Measurements from ENCODE around the gene CDC42EP3.

The CDC42EP3 gene

GRCh38 chr2:37637190-37637860, 34.1 kb downstream of the CDC42EP3 start:
- no peak for DNase-seq (ENCODE audit: low read depth, low spot score)

GRCh38 chr2:37636381-37637066, 34.9 kb downstream of the CDC42EP3 start:
- no peak for DNase-seq (ENCODE audit: low read depth, low spot score)

- DNase-seq (ENCODE audit: low read depth, low spot score) = peak; percentile 57
These were observed 35.7 kb downstream of the CDC42EP3 start for GRCh38 chr2:37635504-37636380.

GRCh38 chr2:37634914-37635503, 36.4 kb downstream of the CDC42EP3 start:
- DNase-seq (ENCODE audit: low read depth, low spot score) = no peak

DNA sequence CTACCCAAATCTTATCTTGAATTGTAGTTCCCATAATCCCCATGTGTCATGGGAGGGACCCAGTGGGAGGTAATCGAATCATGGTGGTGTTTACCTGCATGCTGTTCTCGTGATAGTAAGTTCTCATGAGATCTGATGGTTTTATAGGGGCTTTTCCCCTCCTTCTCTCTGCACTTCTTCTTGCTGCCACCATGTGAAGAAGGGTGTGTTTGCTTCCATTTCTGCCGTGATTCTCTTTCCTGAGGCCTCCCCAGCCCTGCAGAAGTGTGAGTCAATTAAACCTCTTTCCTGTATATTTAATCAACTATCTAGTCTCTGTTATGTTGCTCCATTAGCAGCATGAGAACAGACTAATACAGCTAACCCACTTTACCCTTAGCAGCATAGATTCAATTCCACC, 37.6 kb downstream of the CDC42EP3 start:
- DNase-seq (ENCODE audit: low read depth, low spot score) = no peak

DNA sequence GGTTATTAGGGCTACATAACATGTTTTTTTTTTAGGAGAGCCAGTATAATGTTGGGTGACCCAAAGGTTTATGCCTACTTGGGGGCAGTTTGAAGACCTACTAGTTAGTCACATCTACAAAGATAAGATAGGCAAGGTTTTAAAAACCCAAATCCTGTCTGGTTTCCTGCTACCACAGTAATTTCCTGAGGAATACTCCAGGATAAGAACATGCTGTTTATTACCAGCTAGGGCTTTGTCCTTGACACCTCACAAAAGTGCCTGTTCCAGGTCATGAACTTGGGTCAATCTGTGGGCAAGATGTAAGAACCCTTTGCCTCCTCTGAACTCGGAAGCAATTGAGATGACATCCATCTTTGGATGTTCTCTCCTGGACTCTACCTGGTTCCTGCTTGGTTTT, 38.2 kb downstream of the CDC42EP3 start:
- no peak for DNase-seq (ENCODE audit: low read depth, low spot score)

DNA sequence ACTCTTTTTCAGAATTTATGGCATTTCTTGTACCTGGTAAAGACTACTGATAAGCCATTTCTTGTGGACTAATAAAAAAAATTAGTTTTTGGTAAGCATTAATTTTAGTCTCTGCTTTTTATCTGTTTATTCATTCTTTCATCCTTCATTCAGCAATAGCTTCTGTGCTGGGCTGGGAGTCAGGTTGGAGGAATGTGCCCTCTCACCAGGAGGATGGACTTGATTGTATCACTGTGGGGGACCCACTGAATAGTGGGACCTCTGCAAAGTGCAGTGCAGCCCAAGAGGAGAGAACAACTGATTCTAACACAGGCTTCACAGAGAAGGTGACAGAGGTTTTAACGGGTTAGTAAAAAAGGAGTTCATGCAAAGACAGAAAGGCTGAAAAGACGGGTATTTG, 39.1 kb downstream of the CDC42EP3 start:
- DNase-seq (ENCODE audit: low read depth, low spot score) = no peak

DNA sequence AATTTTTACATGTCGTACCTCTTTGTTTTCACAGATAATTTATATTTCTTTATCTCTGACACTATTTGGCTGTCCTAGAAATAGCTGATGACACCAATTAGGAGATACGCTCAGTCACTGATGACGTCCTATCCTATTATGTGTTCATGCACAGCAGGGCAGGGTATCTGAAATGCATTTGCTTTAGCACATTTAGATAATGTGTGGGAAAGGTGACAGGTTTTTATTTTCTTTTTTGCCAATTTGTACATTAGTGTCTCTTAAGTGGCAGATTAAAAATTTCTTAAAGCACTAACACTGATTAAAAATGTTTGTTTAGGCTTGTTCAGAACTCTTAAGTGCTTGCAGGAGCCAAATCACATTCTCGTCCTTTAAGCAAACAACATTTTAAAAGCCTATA, 39.7 kb downstream of the CDC42EP3 start:
- DNase-seq (ENCODE audit: low read depth, low spot score) = no peak

- no peak for DNase-seq (ENCODE audit: low read depth, low spot score)
These were observed 40.1 kb downstream of the CDC42EP3 start for GRCh38 chr2:37631292-37631691.

DNA sequence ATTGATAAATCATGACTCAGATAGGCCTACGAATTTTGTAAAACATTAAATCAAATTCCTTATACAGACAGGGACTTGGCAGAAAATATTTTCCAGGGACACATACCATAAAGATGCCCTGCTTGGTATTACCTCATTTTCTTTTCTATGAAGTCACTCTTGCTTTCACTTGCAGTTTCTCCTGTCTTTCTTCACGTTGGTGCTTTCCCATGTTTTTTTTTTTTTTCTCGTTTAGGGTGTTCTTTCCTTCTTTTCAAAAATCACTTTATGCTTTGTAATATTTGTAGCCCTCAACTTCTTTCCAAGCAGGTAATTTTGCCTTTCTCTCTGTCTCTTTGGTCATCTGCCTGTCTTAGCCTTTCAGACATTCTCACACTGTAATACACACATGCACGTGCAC, 40.7 kb downstream of the CDC42EP3 start:
- DNase-seq (ENCODE audit: low read depth, low spot score) = no peak

- no peak for DNase-seq (ENCODE audit: low read depth, low spot score)
These were observed 41.1 kb downstream of the CDC42EP3 start for GRCh38 chr2:37630301-37630700.

DNA sequence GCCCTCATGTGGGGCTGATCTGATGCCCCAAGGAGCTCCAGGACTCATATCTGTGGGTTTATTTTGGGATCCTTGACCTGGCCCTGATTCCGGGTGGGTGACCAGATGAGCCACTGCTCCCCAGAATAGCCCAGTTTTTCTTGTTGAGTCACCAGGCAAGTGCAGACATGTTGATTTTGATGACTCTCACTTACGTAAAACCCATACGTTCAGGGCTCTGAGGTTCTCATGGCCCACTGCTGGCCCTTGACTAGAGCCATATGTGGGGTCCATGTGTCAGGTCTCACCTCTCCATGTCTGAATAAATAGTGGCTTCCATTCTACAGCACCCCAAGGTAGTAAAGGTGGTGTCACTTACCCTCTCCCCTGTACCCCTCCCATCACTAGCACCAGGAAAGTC, 41.9 kb downstream of the CDC42EP3 start:
- DNase-seq (ENCODE audit: low read depth, low spot score) = no peak

GRCh38 chr2:37627710-37628109, 43.7 kb downstream of the CDC42EP3 start:
- no peak for DNase-seq (ENCODE audit: low read depth, low spot score)

DNA sequence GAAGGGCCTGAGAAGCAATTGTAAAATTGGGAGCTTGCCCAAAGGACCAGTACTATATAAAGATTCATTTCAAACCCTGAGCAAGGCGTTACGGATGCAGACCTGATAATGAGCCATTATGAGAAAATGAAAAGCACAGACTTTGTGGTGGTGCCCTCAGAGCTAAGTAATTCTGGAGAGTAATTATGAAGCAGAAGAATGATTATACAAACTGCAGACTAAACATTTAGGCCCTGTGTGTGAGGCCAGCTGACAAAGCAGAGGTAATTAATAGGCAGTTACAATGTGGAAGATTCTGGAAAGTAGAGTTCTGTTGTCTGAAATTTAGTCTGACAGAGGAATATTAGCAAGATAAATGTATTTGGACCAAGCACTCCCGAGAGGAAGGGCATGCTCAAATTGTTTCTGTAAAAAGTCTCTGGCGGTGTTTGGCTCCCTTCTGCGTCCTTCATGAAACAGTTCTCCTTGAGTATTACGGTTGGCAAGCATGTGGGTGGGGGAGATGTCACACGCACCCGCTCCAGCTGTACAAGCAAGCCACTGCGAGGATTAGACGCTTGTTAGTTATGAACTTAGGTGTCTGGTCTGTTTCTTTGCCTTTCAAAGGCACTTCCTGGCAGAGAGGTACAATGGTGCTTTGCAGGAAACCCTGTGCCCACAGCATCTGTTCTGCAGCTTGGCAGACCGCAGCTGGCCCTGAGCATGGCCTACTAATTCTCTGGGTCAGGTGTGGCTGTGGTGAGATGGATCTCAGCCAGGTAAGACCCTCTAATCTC, 45.5 kb downstream of the CDC42EP3 start:
- DNase-seq (ENCODE audit: low read depth, low spot score) = no peak

DNA sequence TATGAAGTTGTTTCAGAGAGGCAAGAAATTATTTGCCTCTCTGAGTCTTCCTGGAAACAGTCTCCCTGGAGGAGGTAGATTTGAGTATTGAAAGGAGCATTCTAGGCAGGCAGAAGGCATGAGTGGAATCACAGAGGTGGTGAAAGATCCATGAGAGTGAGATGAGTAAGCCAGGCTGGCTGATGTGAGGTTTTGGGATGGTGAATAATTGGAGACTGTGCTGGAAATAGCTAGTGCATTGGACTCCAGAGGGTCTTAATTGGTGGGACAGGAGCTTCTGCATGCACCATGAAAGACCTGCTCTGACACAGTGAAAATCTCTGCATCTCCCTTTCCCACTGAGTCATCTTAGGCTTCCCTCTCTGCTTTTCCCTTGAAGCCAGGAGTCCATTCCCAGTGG, 46.3 kb downstream of the CDC42EP3 start:
- DNase-seq (ENCODE audit: low read depth, low spot score) = no peak

- DNase-seq (ENCODE audit: low read depth, low spot score) = no peak
These were observed 47.2 kb downstream of the CDC42EP3 start for GRCh38 chr2:37623971-37624900.

DNA sequence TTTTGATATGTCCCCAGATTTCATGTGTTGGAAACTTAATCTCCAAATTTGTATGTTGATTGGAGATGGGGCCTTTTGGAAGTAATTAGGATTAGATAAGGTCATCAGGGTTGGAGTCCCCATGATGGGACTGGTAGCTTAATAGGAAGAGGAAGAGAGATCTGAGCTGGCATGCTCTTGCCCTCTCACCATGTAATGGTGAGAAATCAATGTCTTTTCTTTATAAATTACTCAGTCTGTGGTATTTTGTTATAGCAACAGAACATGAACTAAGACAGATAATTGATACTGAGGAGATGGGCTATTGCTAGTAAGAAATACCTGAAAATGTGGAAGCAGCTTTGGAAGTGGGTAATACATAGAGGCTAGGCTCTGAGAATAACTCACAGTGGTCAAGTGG, 48.0 kb downstream of the CDC42EP3 start:
- DNase-seq (ENCODE audit: low read depth, low spot score) = no peak

- DNase-seq (ENCODE audit: low read depth, low spot score) = no peak
These were observed 48.9 kb downstream of the CDC42EP3 start for GRCh38 chr2:37622450-37623100.

GRCh38 chr2:37621199-37621598, 50.2 kb downstream of the CDC42EP3 start:
- DNase-seq (ENCODE audit: low read depth, low spot score) = no peak

DNA sequence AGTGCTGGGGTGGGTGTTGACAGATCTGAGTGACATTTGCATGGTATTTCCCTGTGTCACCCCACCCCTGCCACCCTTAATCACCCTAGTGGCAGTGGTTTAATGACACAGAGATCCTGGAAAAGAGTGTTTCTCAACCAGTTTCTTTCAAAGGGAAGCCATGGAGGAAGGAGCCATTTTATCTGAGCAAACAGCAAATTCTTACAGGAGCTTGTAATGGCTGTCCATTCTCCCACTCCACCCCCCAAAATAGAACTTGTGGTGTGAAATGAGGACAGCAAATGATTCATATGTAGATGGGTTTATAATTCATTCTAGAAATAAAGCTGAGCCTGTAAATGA, 51.5 kb downstream of the CDC42EP3 start:
- DNase-seq (ENCODE audit: low read depth, low spot score) = no peak

Measured in activated naive CD8-positive, alpha-beta T cell treated with anti-CD3 and anti-CD28 coated beads, Interleukin-2, amount 50 U/mL, for 16 hours (primary cell).